ENCODE results near the gene GAL3ST2. TPM values are rescaled to one million over a fixed set of nuclear protein-coding genes. Genes with fewer than 3 reads are reported as not detected.
"Not testable (repeated sequence)": the region's sequence is repeated elsewhere in the genome, so short reads cannot be mapped to it uniquely, and the experiment has no call there.

The GAL3ST2 gene
- total RNA-seq, 1 experiment from 2014 or later: not detected

GRCh38 chr2:241788135-241788534, 11.5 kb downstream of the GAL3ST2 start:
- no peaks in the 10 kb centered on the region for H3K9me2 ChIP-seq (replicated peaks; ENCODE audit: low read length)
- CTCF ChIA-PET: no interaction called here
- TF ChIP-seq EZH2phosphoT487 (IDR thresholded peaks at IDR 0.05; ENCODE audit: borderline replicate concordance, low read length): no peak
- TF ChIP-seq CTCF (conservative IDR thresholded peaks at IDR 0.05; ENCODE audit: low read depth, low read length): no peak
- no peak for TF ChIP-seq EZH2 (IDR thresholded peaks at IDR 0.05; ENCODE audit: low read length, unreplicated experiment)
- no TSS peak for BruUV-seq (replicated peaks)
- H3K36me3 ChIP-seq (ENCODE audit: low read depth, low read length): no peaks in the 10 kb centered on the region
- no peak overlapping the region for H3K27ac ChIP-seq (ENCODE audit: low read length)
- POLR2A ChIA-PET (ENCODE audit: unreplicated experiment): interaction anchor here (0.6 kb wide), 1 partner anchor 23 kb away, joined by 4 read pairs; no protein-coding TSS in a partner anchor
- H3F3A ChIP-seq (ENCODE audit: low read length, unreplicated experiment): no peaks in the 10 kb centered on the region
- no peaks in the 10 kb centered on the region for H3K27me3 ChIP-seq (ENCODE audit: low read length)
- H3K79me2 ChIP-seq (ENCODE audit: low read length): no peaks in the 10 kb centered on the region
- intact Hi-C loops (cut with micrococcal nuclease): no loop called here
- ATAC-seq (no peak), DNase-seq (no peak)
- H3K4me1 ChIP-seq (ENCODE audit: insufficient read depth, low read length): no peaks in the 10 kb centered on the region
- no peak overlapping the region for H3K9ac ChIP-seq (ENCODE audit: low read length)
- no peak overlapping the region for H2AFZ ChIP-seq (ENCODE audit: low read length)
- H3K4me3 ChIP-seq (ENCODE audit: low read length): no peak overlapping the region
- H3K9me3 ChIP-seq (ENCODE audit: low read length): no peaks in the 10 kb centered on the region
- no peak overlapping the region for H3K4me2 ChIP-seq (ENCODE audit: low read length)
- no peaks in the 10 kb centered on the region for H4K20me1 ChIP-seq (ENCODE audit: low read length)

GRCh38 chr2:241788572-241788971, 11.9 kb downstream of the GAL3ST2 start:
- H3K9me2 ChIP-seq (replicated peaks; ENCODE audit: low read length): no peaks in the 10 kb centered on the region
- POLR2A ChIA-PET (ENCODE audit: unreplicated experiment): no interaction called here
- no peak for DNase-seq
- H3K36me3 ChIP-seq (ENCODE audit: low read depth, low read length): no peaks in the 10 kb centered on the region
- H3K27me3 ChIP-seq (ENCODE audit: low read length): no peaks in the 10 kb centered on the region
- no peak overlapping the region for H3K9ac ChIP-seq (ENCODE audit: low read length)
- H3K4me1 ChIP-seq (ENCODE audit: insufficient read depth, low read length): no peaks in the 10 kb centered on the region
- BruUV-seq (replicated peaks): no TSS peak
- CTCF ChIA-PET: no interaction called here
- no peaks in the 10 kb centered on the region for H3K9me3 ChIP-seq (ENCODE audit: low read length)
- no peak overlapping the region for H3K4me3 ChIP-seq (ENCODE audit: low read length)
- no peak overlapping the region for H3K4me2 ChIP-seq (ENCODE audit: low read length)
- ATAC-seq: no peak
- TF ChIP-seq EZH2phosphoT487 (IDR thresholded peaks at IDR 0.05; ENCODE audit: borderline replicate concordance, low read length): no peak
- TF ChIP-seq EZH2 (IDR thresholded peaks at IDR 0.05; ENCODE audit: low read length, unreplicated experiment): no peak
- no peak for TF ChIP-seq CTCF (conservative IDR thresholded peaks at IDR 0.05; ENCODE audit: low read depth, low read length)
- no peak overlapping the region for H3K27ac ChIP-seq (ENCODE audit: low read length)
- H3K79me2 ChIP-seq (ENCODE audit: low read length): no peaks in the 10 kb centered on the region
- H2AFZ ChIP-seq (ENCODE audit: low read length): no peak overlapping the region
- H3F3A ChIP-seq (ENCODE audit: low read length, unreplicated experiment): no peaks in the 10 kb centered on the region
- intact Hi-C loops (cut with micrococcal nuclease): no loop called here
- H4K20me1 ChIP-seq (ENCODE audit: low read length): no peaks in the 10 kb centered on the region

- peak; percentile 59 for DNase-seq
- H3F3A ChIP-seq (ENCODE audit: low read length, unreplicated experiment); POLR2A ChIA-PET (ENCODE audit: unreplicated experiment); H3K4me3 ChIP-seq (ENCODE audit: low read length); BruUV-seq (replicated peaks); H3K9me2 ChIP-seq (replicated peaks; ENCODE audit: low read length); ATAC-seq; H3K79me2 ChIP-seq (ENCODE audit: low read length); H3K9me3 ChIP-seq (ENCODE audit: low read length); H3K27ac ChIP-seq (ENCODE audit: low read length); H3K4me1 ChIP-seq (ENCODE audit: insufficient read depth, low read length); H2AFZ ChIP-seq (ENCODE audit: low read length); H4K20me1 ChIP-seq (ENCODE audit: low read length); CTCF ChIA-PET; H3K9ac ChIP-seq (ENCODE audit: low read length); H3K27me3 ChIP-seq (ENCODE audit: low read length); H3K36me3 ChIP-seq (ENCODE audit: low read depth, low read length); H3K4me2 ChIP-seq (ENCODE audit: low read length); intact Hi-C loops (cut with micrococcal nuclease): not testable (repeated sequence)
These were observed 14.8 kb downstream of the GAL3ST2 start for GRCh38 chr2:241791385-241791784.

Data from PC-3 (cell line).